HEK293 (cell line): ENCODE measurements around the gene PDRG1.

Experiments used
- CTCF ChIA-PET: fragments of 350-600 bp; formaldehyde crosslinking; extraction: SDS; loops from one replicate; lab custom pipeline; 2021; ENCODE audit warnings: antibody characterized with exemption; lab: Yijun Ruan, JAX
- POLR2A ChIA-PET: fragments of 300-600 bp; formaldehyde crosslinking; extraction: SDS; loops from one replicate; lab custom pipeline; 2020; ENCODE audit warnings: antibody characterized with exemption, inconsistent platforms; lab: Yijun Ruan, JAX
- H3K27ac ChIP-seq: fragments of 200-500 bp; sonication (Bioruptor generic); 2 replicates; pipeline ENCODE4 v1.5.1; 2014; ENCODE audit warnings: low read depth, low read length, control low read depth, inconsistent platforms; ENCODE audit errors: extremely low read depth
- H3K36me3 ChIP-seq, 2 experiments: fragments of 200-500 bp in 1 of 2; sonication (Bioruptor generic) in 1 of 2; 1 replicate in 1 of 2; 2 replicates in 1 of 2; pipeline ENCODE4 v1.5.1; 2014 to 2017; ENCODE audit warnings: inconsistent platforms in 2 of 2, low read length in 2 of 2; ENCODE audit not compliant: control insufficient read depth in 2 of 2, insufficient read depth in 1 of 2
- H3K4me1 ChIP-seq: fragments of 200-500 bp; sonication (Bioruptor generic); 2 replicates; pipeline ENCODE4 v1.5.1; 2014; ENCODE audit warnings: mild to moderate bottlenecking, low read length, inconsistent platforms; ENCODE audit not compliant: control insufficient read depth, insufficient read depth
- H3K4me3 ChIP-seq: 2 replicates; pipeline ENCODE4 v1.5.1; 2011; ENCODE audit warnings: low read depth, mild to moderate bottlenecking, control low read depth, low read length, moderate library complexity
- H3K9me3 ChIP-seq: fragments of 200-500 bp; sonication (Bioruptor generic); 2 replicates; pipeline ENCODE4 v1.5.1; 2014; ENCODE audit warnings: low read depth, low read length, inconsistent platforms; ENCODE audit not compliant: control insufficient read depth, insufficient read depth
- GLIS2 ChIP-seq: fragments of 450-650 bp; formaldehyde crosslinking; IDR thresholded peaks from 2 replicates; pipeline ENCODE4 v1.5.1; 2016; ENCODE audit warnings: missing biosample characterization, missing genetic modification characterization
- OSR2 ChIP-seq: fragments of 450-650 bp; formaldehyde crosslinking; IDR thresholded peaks from 2 replicates; pipeline ENCODE4 v1.5.1; 2016; ENCODE audit warnings: missing biosample characterization, missing genetic modification characterization
- PRDM1 ChIP-seq: fragments of 450-650 bp; formaldehyde crosslinking; IDR thresholded peaks from 2 replicates; pipeline ENCODE4; 2016; ENCODE audit warnings: missing biosample characterization, missing genetic modification characterization
- SALL2 ChIP-seq: fragments of 450-650 bp; formaldehyde crosslinking; IDR thresholded peaks from 2 replicates; pipeline ENCODE4 v1.5.0; 2017; ENCODE audit warnings: missing biosample characterization, mild to moderate bottlenecking, missing genetic modification characterization, borderline replicate concordance
- TCF7L2 ChIP-seq: IDR thresholded peaks from 2 replicates; pipeline ENCODE4 v1.6.1; 2011; ENCODE audit warnings: low read depth, mild to moderate bottlenecking, inconsistent platforms, low read length, moderate library complexity, borderline replicate concordance
- ZBTB48 ChIP-seq: fragments of 450-650 bp; formaldehyde crosslinking; IDR thresholded peaks from 2 replicates; pipeline ENCODE4 v1.5.1; 2016; ENCODE audit warnings: missing biosample characterization, missing genetic modification characterization
- ZEB2 ChIP-seq: fragments of 450-650 bp; formaldehyde crosslinking; IDR thresholded peaks from 2 replicates; pipeline ENCODE4 v1.5.1; 2016; ENCODE audit warnings: missing biosample characterization, missing genetic modification characterization
- ZFP37 ChIP-seq: fragments of 450-650 bp; formaldehyde crosslinking; IDR thresholded peaks from 2 replicates; pipeline ENCODE4 v1.5.1; 2016; ENCODE audit warnings: missing biosample characterization, missing genetic modification characterization
- ZNF114 ChIP-seq: fragments of 450-650 bp; formaldehyde crosslinking; IDR thresholded peaks from 2 replicates; pipeline ENCODE4 v1.5.0; 2017; ENCODE audit warnings: missing biosample characterization, missing genetic modification characterization
- ZNF2 ChIP-seq: fragments of 450-650 bp; formaldehyde crosslinking; IDR thresholded peaks from 2 replicates; pipeline ENCODE4 v1.5.1; 2016; ENCODE audit warnings: missing biosample characterization, missing genetic modification characterization
- ZNF280D ChIP-seq: fragments of 450-650 bp; formaldehyde crosslinking; IDR thresholded peaks from 2 replicates; pipeline ENCODE4 v1.5.1; 2016; ENCODE audit warnings: missing biosample characterization, missing genetic modification characterization
- ZNF292 ChIP-seq: fragments of 450-650 bp; formaldehyde crosslinking; IDR thresholded peaks from 2 replicates; pipeline ENCODE4 v1.5.1; 2016; ENCODE audit warnings: low read depth, missing biosample characterization, missing genetic modification characterization, borderline replicate concordance
- ZNF391 ChIP-seq: fragments of 450-650 bp; formaldehyde crosslinking; IDR thresholded peaks from 2 replicates; pipeline ENCODE4 v1.5.1; 2016; ENCODE audit warnings: low read depth, missing biosample characterization, missing genetic modification characterization, borderline replicate concordance
- ZNF501 ChIP-seq: fragments of 450-650 bp; formaldehyde crosslinking; IDR thresholded peaks from 2 replicates; pipeline ENCODE4 v1.5.1; 2016; ENCODE audit warnings: missing biosample characterization, missing genetic modification characterization
- ZNF626 ChIP-seq: fragments of 450-650 bp; sonication (Bioruptor Pico); formaldehyde crosslinking; IDR thresholded peaks from 2 replicates; pipeline ENCODE4 v1.5.1; 2018; ENCODE audit warnings: missing biosample characterization, missing genetic modification characterization, inconsistent platforms
- ZNF776 ChIP-seq: fragments of 450-650 bp; formaldehyde crosslinking; IDR thresholded peaks from 2 replicates; pipeline ENCODE4 v1.5.0; 2017; ENCODE audit warnings: missing biosample characterization, missing genetic modification characterization, borderline replicate concordance
- ZNF785 ChIP-seq: fragments of 450-650 bp; formaldehyde crosslinking; IDR thresholded peaks from 2 replicates; pipeline ENCODE4 v1.5.1; 2016; ENCODE audit warnings: missing biosample characterization, missing genetic modification characterization
- ZNF830 ChIP-seq: fragments of 450-650 bp; IDR thresholded peaks from 2 replicates; pipeline ENCODE4 v1.5.0; 2018; ENCODE audit warnings: missing biosample characterization, missing genetic modification characterization, low read depth, mild to moderate bottlenecking, moderate library complexity
- ZSCAN16 ChIP-seq: fragments of 450-650 bp; formaldehyde crosslinking; IDR thresholded peaks from 2 replicates; pipeline ENCODE4 v1.5.1; 2016; ENCODE audit warnings: missing biosample characterization, missing genetic modification characterization
- TF ChIP-seq, protein P1 (sequence below): fragments of 450-650 bp; formaldehyde crosslinking; IDR thresholded peaks from 2 replicates; pipeline ENCODE4 v1.5.1; 2016; ENCODE audit warnings: missing biosample characterization, missing genetic modification characterization, borderline replicate concordance
- TF ChIP-seq, protein P2 (sequence below): fragments of 450-650 bp; formaldehyde crosslinking; IDR thresholded peaks from 2 replicates; pipeline ENCODE4 v1.5.1; 2016; ENCODE audit warnings: missing biosample characterization, missing genetic modification characterization, borderline replicate concordance
- TF ChIP-seq, protein P3 (sequence below): fragments of 450-650 bp; IDR thresholded peaks from 2 replicates; pipeline ENCODE4 v1.5.1; 2018; ENCODE audit warnings: missing biosample characterization, missing genetic modification characterization

Gene PDRG1

DNA sequence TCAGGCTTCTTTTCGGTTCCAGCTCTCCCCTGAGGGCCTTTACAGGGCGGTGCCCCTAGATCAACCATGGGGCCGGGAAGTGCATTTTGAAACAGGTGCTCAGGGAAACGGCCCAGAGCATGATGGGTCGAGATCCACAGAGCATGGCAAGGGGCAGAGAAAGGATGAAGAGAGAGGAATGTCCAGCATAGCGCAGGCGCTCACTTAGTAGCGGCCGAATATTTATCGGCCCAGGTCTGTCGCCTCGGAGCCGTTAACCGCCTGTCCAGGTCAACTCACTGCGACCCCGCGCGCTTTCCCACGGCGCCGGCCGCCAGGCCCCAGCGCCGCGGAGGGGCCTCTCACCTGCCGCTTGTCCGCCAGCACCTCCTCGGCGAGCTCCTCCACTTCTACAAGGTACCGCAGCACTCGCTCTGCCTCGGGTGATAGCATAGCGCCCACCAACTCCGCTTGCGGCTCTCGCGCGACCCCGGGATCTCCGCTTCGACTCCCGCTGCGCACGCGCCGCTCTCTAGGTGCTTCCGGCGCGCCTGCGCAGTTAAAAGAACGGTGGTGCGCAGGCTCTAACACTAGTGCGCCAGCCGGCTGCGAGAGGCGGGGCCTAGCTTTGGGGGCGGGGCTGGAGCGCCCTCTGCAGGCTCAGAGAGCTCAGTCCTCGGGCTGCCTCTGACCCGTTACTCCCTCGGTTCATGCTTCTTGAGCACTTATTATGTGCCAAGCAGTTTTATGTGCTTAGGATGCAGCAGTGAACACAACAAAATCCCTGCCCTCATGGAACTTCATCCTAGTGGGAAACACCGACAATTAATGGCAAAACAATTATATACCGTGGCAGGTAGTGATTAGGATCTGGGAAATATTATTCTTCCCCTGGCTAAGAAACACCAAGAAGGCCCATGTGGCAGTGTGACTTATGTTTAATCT is at the start of gene PDRG1 (continued):
- TF ChIP-seq, protein P1, sequence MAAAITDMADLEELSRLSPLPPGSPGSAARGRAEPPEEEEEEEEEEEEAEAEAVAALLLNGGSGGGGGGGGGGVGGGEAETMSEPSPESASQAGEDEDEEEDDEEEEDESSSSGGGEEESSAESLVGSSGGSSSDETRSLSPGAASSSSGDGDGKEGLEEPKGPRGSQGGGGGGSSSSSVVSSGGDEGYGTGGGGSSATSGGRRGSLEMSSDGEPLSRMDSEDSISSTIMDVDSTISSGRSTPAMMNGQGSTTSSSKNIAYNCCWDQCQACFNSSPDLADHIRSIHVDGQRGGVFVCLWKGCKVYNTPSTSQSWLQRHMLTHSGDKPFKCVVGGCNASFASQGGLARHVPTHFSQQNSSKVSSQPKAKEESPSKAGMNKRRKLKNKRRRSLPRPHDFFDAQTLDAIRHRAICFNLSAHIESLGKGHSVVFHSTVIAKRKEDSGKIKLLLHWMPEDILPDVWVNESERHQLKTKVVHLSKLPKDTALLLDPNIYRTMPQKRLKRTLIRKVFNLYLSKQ (tag by site-specific recombination): no peak
- TF ChIP-seq ZFP37 (no peak), ZNF626 (tag by site-specific recombination) (no peak), PRDM1 (no peak), ZNF501 (tag by site-specific recombination) (no peak), ZBTB48 (tag by site-specific recombination) (no peak), ZNF280D (tag by site-specific recombination) (no peak), ZNF776 (no peak), ZNF391 (no peak), OSR2 (no peak), ZNF785 (tag by site-specific recombination) (no peak), ZNF830 (tag by site-specific recombination) (no peak), ZEB2 (tag by site-specific recombination) (no peak; the same call in 1 of the 2 replicates), ZNF292 (tag by site-specific recombination) (no peak)

DNA sequence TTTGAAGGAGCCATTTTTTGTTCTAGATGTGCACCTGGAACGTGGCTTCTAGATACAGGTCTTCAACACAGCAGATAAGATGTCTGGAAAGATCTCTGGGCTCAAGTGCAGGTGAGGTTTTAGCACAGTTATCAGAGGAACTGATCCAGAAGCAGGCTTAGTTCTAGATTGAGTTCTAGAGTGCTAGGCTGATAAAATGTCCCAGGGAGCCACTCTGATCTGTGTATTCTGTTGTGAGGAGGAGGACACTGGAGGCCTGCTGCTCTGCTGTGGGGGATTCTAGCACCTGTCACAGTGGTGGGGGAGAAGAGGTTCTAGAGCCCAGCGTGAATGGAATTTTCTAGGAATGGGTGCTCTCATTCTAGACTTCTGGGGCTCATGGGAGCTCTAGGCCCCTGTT is 46.4 kb upstream of the PDRG1 start:
- TF ChIP-seq, protein P2, sequence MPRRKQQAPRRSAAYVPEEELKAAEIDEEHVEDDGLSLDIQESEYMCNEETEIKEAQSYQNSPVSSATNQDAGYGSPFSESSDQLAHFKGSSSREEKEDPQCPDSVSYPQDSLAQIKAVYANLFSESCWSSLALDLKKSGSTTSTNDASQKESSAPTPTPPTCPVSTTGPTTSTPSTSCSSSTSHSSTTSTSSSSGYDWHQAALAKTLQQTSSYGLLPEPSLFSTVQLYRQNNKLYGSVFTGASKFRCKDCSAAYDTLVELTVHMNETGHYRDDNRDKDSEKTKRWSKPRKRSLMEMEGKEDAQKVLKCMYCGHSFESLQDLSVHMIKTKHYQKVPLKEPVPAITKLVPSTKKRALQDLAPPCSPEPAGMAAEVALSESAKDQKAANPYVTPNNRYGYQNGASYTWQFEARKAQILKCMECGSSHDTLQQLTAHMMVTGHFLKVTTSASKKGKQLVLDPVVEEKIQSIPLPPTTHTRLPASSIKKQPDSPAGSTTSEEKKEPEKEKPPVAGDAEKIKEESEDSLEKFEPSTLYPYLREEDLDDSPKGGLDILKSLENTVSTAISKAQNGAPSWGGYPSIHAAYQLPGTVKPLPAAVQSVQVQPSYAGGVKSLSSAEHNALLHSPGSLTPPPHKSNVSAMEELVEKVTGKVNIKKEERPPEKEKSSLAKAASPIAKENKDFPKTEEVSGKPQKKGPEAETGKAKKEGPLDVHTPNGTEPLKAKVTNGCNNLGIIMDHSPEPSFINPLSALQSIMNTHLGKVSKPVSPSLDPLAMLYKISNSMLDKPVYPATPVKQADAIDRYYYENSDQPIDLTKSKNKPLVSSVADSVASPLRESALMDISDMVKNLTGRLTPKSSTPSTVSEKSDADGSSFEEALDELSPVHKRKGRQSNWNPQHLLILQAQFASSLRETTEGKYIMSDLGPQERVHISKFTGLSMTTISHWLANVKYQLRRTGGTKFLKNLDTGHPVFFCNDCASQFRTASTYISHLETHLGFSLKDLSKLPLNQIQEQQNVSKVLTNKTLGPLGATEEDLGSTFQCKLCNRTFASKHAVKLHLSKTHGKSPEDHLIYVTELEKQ: no peak
- no peak for TF ChIP-seq ZSCAN16 (tag by site-specific recombination)
- no peak for TF ChIP-seq ZNF2 (tag by site-specific recombination)
- TF ChIP-seq SALL2 (tag by site-specific recombination): no peak
- TF ChIP-seq, protein P3, sequence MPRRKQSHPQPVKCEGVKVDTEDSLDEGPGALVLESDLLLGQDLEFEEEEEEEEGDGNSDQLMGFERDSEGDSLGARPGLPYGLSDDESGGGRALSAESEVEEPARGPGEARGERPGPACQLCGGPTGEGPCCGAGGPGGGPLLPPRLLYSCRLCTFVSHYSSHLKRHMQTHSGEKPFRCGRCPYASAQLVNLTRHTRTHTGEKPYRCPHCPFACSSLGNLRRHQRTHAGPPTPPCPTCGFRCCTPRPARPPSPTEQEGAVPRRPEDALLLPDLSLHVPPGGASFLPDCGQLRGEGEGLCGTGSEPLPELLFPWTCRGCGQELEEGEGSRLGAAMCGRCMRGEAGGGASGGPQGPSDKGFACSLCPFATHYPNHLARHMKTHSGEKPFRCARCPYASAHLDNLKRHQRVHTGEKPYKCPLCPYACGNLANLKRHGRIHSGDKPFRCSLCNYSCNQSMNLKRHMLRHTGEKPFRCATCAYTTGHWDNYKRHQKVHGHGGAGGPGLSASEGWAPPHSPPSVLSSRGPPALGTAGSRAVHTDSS (tag by site-specific recombination): no peak
- no peak for TF ChIP-seq TCF7L2
- TF ChIP-seq GLIS2 (tag by site-specific recombination): no peak
- no peak for TF ChIP-seq ZNF114 (tag by site-specific recombination)
- TF ChIP-seq, all 188 proteins: peak for 0
- Histone ChIP-seq H3K27ac (no peak overlapping the region), H3K9me3 (no peaks in the 10 kb centered on the region), H3K4me1 (no peaks in the 10 kb centered on the region), H3K36me3 (no peaks in the 10 kb centered on the region), H3K4me3 (no peak overlapping the region)
- POLR2A ChIA-PET: no interaction called here
- CTCF ChIA-PET: no interaction called here
